Measurements from ENCODE around the gene PSMC6. TPM values are rescaled to one million over a fixed set of nuclear protein-coding genes. Genes with fewer than 3 reads are reported as not detected.
A peak's percentile ranks its signal among the peaks of the same experiment; 100 is the strongest.
"Not testable (repeated sequence)": the region's sequence is repeated elsewhere in the genome, so short reads cannot be mapped to it uniquely, and the experiment has no call there.

PSMC6 gene
- total RNA-seq, 1 donor from 2014 or later, result 84.5 TPM

DNA sequence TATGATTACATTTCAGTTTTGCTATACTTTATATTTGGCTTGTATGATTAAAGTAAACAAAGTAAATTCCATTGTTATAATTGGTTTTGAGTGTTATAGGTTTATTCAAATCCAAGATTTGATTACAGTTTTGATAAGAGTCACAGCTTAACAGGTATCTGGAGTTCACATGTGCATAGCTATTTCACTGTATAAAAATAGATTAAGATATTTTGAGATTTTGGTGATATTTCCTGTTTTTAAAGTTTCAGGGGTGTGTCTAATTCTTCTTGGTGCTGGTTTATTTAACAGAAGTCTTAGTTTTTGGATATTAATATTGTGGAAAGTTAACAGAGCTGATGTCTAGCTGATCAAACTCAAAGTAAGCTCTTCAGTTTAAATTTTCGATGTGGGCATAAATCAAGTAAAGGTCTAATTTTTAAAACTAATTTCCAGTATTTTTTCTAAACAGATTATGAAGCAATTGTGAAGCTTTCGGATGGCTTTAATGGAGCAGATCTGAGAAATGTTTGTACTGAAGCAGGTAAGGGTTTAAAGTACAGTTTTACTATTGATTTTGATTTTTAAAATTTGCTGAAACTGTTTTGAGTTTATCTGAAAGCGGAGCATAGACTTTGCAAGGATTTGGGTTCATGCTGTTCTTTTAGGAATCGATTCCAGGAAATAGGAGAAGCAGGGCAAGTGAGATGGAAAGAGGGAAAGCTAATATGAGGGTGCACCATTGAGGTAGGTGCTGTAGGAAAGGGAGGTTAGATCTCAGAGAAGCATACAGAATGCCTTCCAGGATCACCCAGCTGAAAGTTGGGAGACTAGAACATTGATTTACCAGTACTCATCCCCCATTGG is 16.7 kb downstream of the PSMC6 start:
- TF ChIP-seq CTCF (IDR thresholded peaks at IDR 0.05; ENCODE audit: insufficient read depth, low read length, severe bottlenecking), result no peak
- H3K36me3 ChIP-seq (ENCODE audit: control insufficient read depth, insufficient read depth, low read length), result peaks cover 12% of the 10 kb centered on the region
- no peak for DNase-seq (ENCODE audit: low read depth)
- FAIRE-seq, result no peak
- no peak overlapping the region for H3K4me3 ChIP-seq (ENCODE audit: low read depth, low read length)
- no peaks in the 10 kb centered on the region for H3K27me3 ChIP-seq (ENCODE audit: control insufficient read depth, insufficient read depth, low read length)

DNA sequence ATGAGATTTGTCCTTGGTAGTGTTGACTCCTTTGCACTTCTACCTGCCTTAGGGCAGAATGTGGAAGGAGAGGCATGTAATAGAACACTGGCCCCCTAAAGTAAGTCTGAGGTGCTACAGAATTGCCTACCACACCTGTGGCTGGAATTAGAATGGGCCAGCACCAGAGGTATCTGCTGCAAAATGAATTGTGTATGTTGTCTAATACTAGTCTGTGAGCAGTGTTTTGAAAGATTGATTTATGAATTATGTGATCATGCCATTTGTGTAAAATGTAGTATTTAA is 17.3 kb downstream of the PSMC6 start:
- peaks cover 12% of the 10 kb centered on the region for H3K36me3 ChIP-seq (ENCODE audit: control insufficient read depth, insufficient read depth, low read length)
- TF ChIP-seq CTCF (IDR thresholded peaks at IDR 0.05; ENCODE audit: insufficient read depth, low read length, severe bottlenecking), result no peak
- no peak for FAIRE-seq
- DNase-seq (ENCODE audit: low read depth), result no peak
- H3K27me3 ChIP-seq (ENCODE audit: control insufficient read depth, insufficient read depth, low read length), result no peaks in the 10 kb centered on the region
- H3K4me3 ChIP-seq (ENCODE audit: low read depth, low read length), result no peak overlapping the region

DNA sequence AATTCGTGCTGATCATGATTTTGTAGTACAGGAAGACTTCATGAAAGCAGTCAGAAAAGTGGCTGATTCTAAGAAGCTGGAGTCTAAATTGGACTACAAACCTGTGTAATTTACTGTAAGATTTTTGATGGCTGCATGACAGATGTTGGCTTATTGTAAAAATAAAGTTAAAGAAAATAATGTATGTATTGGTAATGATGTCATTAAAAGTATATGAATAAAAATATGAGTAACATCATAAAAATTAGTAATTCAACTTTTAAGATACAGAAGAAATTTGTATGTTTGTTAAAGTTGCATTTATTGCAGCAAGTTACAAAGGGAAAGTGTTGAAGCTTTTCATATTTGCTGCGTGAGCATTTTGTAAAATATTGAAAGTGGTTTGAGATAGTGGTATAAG is 20.5 kb downstream of the PSMC6 start:
- H3K27me3 ChIP-seq (ENCODE audit: control insufficient read depth, insufficient read depth, low read length); H3K36me3 ChIP-seq (ENCODE audit: control insufficient read depth, insufficient read depth, low read length); H3K4me3 ChIP-seq (ENCODE audit: low read depth, low read length); DNase-seq (ENCODE audit: low read depth); FAIRE-seq: not testable (repeated sequence)

GRCh38 chr14:52729035-52729434 is 22.0 kb downstream of the PSMC6 start:
- not testable (repeated sequence) for FAIRE-seq; H3K36me3 ChIP-seq (ENCODE audit: control insufficient read depth, insufficient read depth, low read length); DNase-seq (ENCODE audit: low read depth); H3K27me3 ChIP-seq (ENCODE audit: control insufficient read depth, insufficient read depth, low read length); H3K4me3 ChIP-seq (ENCODE audit: low read depth, low read length)

- no peak for TF ChIP-seq CTCF (IDR thresholded peaks at IDR 0.05; ENCODE audit: insufficient read depth, low read length, severe bottlenecking)
- no peak for FAIRE-seq
- Histone ChIP-seq H3K36me3 (ENCODE audit: control insufficient read depth, insufficient read depth, low read length) (peaks cover 1% of the 10 kb centered on the region), H3K27me3 (ENCODE audit: control insufficient read depth, insufficient read depth, low read length) (no peaks in the 10 kb centered on the region), H3K4me3 (ENCODE audit: low read depth, low read length) (peak overlapping the region; percentile 8)
- no peak for DNase-seq (ENCODE audit: low read depth)
Measured at GRCh38 chr14:52729585-52729924, 22.6 kb downstream of the PSMC6 start.

DNA sequence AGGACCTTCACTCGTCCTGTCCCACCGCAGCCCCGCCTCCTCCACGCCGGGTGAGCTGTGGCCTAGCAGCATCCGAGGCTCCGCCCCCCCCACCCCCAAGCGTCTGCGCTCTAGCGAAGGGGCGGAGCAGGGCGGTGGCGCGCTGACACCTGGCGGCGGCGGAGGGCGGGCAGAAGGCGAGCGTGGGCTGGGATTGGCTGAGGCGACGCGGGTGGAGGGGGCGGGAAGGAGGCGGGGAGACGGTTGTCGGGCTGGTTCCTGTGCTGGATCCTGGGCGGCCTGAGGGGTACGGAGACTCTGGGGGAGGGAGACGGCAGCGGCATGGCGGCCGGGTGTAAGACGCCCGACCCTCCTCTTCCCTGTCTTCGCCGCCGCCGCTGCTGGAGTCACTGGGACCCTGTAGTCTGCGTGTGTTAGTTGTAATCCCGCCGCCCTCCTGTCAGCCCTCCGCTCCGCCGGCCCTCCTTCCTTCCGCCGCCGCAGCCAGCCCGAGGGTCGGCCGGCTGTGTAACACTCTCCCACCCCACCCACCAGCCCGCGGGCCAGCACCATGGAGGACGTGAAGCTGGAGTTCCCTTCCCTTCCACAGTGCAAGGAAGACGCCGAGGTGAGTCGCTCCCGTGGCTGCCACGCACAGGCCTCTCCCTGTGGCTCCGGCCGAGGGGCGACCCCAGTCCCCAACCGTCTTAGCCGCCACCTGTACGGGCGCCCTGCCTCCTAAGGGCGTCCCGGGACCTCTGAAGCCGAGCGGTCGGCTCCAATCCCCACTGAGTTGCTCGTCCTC is 23.1 kb downstream of the PSMC6 start, which contains the start of gene STYX:
TSS of gene STYX (plus strand) at position 242 of the 784 bp plus-strand sequence. CDS start at position 551, 309 bp downstream.
- TF ChIP-seq CTCF (IDR thresholded peaks at IDR 0.05; ENCODE audit: insufficient read depth, low read length, severe bottlenecking), result peak; percentile 8
- Histone ChIP-seq H3K27me3 (ENCODE audit: control insufficient read depth, insufficient read depth, low read length) (no peaks in the 10 kb centered on the region), H3K36me3 (ENCODE audit: control insufficient read depth, insufficient read depth, low read length) (no peaks in the 10 kb centered on the region), H3K4me3 (ENCODE audit: low read depth, low read length) (peak within 1 kb of the TSS; percentile 100)
- DNase-seq (ENCODE audit: low read depth) (peak; percentile 95), FAIRE-seq (no peak)

Measured in bronchial epithelial cell (primary cell).